Measurements from ENCODE around the gene CD2. TPM values are rescaled to one million over a fixed set of nuclear protein-coding genes. Genes with fewer than 3 reads are reported as not detected.

The CD2 gene
- total RNA-seq, 1 donor from 2014 or later = 1.5 TPM

DNA sequence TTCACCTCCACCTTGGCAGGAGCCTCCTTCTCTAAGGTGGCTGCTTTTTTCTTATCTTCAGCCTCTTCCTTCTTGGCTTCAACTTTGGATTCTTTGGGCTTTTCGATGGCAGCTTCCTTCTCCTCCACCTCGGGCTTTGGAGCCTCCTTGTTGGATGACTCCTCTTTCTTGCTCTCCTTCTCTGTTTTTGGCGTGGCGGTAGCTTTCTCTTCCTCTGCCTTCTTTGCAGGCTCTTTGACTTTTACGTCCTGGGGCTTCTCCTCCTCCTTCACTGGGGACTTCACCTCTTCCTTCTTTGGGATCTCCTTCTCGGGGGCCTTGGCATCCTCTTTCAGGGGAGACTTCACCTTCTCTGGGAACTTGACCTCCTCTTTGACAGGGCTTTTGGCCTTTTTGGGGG, 13.9 kb upstream of the CD2 start:
- Mint-ChIP-seq H3K27me3 (ENCODE audit: insufficient read depth, low read depth) (peaks cover 10% of the 10 kb centered on the region), H3K4me1 (no peaks in the 10 kb centered on the region), H3K4me3 (no peak overlapping the region), H3K9me3 (peaks cover 21% of the 10 kb centered on the region), H3K27ac (no peak overlapping the region), H3K36me3 (peaks cover 3% of the 10 kb centered on the region)
- Histone ChIP-seq H3K9ac (no peak overlapping the region), H3K9me3 (ENCODE audit: low read depth) (no peaks in the 10 kb centered on the region), H3K36me3 (no peaks in the 10 kb centered on the region), H3K27ac (no peak overlapping the region), H3K4me3 (no peak overlapping the region), H3K27me3 (no peaks in the 10 kb centered on the region), H3F3A (ENCODE audit: low read depth) (no peaks in the 10 kb centered on the region), H3K79me2 (ENCODE audit: low read depth) (no peaks in the 10 kb centered on the region), H2AFZ (replicated peaks) (no peak overlapping the region), H3K4me1 (no peaks in the 10 kb centered on the region), H4K20me1 (ENCODE audit: low read depth) (no peaks in the 10 kb centered on the region), H3K4me2 (no peak overlapping the region)
- DNase-seq (ENCODE audit: low spot score) = no peak
- TF ChIP-seq EZH2 (IDR thresholded peaks at IDR 0.05) (no peak), EZH2phosphoT487 (IDR thresholded peaks at IDR 0.05) (no peak)
- TF ChIP-seq, protein P1, sequence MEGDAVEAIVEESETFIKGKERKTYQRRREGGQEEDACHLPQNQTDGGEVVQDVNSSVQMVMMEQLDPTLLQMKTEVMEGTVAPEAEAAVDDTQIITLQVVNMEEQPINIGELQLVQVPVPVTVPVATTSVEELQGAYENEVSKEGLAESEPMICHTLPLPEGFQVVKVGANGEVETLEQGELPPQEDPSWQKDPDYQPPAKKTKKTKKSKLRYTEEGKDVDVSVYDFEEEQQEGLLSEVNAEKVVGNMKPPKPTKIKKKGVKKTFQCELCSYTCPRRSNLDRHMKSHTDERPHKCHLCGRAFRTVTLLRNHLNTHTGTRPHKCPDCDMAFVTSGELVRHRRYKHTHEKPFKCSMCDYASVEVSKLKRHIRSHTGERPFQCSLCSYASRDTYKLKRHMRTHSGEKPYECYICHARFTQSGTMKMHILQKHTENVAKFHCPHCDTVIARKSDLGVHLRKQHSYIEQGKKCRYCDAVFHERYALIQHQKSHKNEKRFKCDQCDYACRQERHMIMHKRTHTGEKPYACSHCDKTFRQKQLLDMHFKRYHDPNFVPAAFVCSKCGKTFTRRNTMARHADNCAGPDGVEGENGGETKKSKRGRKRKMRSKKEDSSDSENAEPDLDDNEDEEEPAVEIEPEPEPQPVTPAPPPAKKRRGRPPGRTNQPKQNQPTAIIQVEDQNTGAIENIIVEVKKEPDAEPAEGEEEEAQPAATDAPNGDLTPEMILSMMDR (IDR thresholded peaks at IDR 0.05) = no peak

DNA sequence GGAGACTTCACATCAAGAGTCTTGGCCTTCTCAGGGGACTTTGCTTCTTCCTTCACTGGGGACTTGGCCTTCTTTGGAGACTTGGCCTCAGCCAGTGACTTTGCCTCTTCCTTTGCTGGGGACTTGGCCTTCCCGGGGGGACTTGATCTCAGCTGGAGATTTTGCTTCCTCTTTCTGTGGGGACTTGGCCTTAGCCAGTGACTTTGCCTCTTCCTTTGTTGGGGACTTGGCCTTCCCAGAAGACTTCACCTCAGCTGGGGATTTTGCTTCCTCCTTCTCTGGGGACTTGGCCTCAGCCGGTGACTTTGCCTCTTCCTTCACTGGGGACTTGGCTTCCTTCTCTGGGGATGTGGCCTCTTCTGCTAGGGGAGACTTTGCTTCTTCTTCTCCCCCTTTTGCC, 13.5 kb upstream of the CD2 start:
- Mint-ChIP-seq H3K27ac (no peak overlapping the region), H3K4me3 (no peak overlapping the region), H3K4me1 (no peaks in the 10 kb centered on the region), H3K27me3 (ENCODE audit: insufficient read depth, low read depth) (peaks cover 10% of the 10 kb centered on the region), H3K9me3 (peaks cover 23% of the 10 kb centered on the region), H3K36me3 (peaks cover 3% of the 10 kb centered on the region)
- Histone ChIP-seq H3K4me1 (no peaks in the 10 kb centered on the region), H4K20me1 (ENCODE audit: low read depth) (no peaks in the 10 kb centered on the region), H3K4me3 (no peak overlapping the region), H3K9ac (no peak overlapping the region), H3K27me3 (no peaks in the 10 kb centered on the region), H2AFZ (replicated peaks) (no peak overlapping the region), H3K36me3 (no peaks in the 10 kb centered on the region), H3F3A (ENCODE audit: low read depth) (no peaks in the 10 kb centered on the region), H3K4me2 (no peak overlapping the region), H3K27ac (no peak overlapping the region), H3K79me2 (ENCODE audit: low read depth) (no peaks in the 10 kb centered on the region), H3K9me3 (ENCODE audit: low read depth) (no peaks in the 10 kb centered on the region)
- TF ChIP-seq EZH2phosphoT487 (IDR thresholded peaks at IDR 0.05) = no peak
- no peak for TF ChIP-seq EZH2 (IDR thresholded peaks at IDR 0.05)
- TF ChIP-seq, protein P1 (IDR thresholded peaks at IDR 0.05) = no peak
- DNase-seq (ENCODE audit: low spot score) = no peak

DNA sequence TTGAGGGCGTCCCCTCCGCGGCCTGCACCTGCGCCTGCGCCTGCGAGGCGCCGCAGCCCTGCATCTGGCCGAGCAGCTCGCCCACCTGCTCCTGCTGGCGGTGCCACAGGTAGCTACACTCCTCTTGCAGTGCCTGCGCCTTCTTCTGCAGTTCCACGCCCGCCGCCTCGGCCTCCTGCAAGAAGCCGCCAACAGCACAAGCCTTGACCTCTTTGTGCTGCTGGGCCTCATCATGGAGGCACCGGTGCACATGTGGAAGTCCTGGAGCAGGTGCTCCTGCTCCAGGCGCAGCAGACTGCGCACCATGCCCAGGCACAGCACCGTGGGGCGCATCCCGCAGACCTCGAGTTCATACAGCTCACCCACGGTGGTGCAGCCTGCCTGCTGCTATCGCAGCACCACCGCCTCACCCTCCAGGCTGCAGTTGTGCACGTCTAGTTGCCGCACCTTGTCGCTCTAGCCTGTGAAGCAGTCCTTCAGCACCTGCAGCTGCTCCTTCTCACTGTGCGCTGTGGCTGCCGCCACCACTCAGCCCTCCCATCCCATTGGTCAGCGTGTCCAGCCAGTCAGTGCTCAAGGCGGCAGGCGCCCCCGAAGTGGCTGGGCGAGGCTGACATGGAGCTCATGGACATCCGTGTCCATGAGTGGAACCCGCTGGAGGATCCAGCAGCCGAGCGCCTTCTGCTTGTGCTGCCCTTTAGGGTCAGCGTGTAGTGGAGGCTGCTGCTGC, 12.2 kb upstream of the CD2 start:
- H2AFZ ChIP-seq (replicated peaks) = no peak overlapping the region
- H3K36me3 Mint-ChIP-seq = peaks cover 3% of the 10 kb centered on the region
- H3K4me3 ChIP-seq = no peak overlapping the region
- no peaks in the 10 kb centered on the region for H4K20me1 ChIP-seq (ENCODE audit: low read depth)
- no peak overlapping the region for H3K9ac ChIP-seq
- no peak overlapping the region for H3K27ac Mint-ChIP-seq
- peaks cover 10% of the 10 kb centered on the region for H3K27me3 Mint-ChIP-seq (ENCODE audit: insufficient read depth, low read depth)
- peaks cover 30% of the 10 kb centered on the region for H3K9me3 Mint-ChIP-seq
- no peak for DNase-seq (ENCODE audit: low spot score)
- H3K79me2 ChIP-seq (ENCODE audit: low read depth) = no peaks in the 10 kb centered on the region
- H3K36me3 ChIP-seq = no peaks in the 10 kb centered on the region
- no peak overlapping the region for H3K4me3 Mint-ChIP-seq
- H3K27me3 ChIP-seq = no peaks in the 10 kb centered on the region
- TF ChIP-seq EZH2phosphoT487 (IDR thresholded peaks at IDR 0.05) (no peak), EZH2 (IDR thresholded peaks at IDR 0.05) (no peak)
- TF ChIP-seq, protein P1 (IDR thresholded peaks at IDR 0.05) = no peak
- no peak overlapping the region for H3K27ac ChIP-seq
- no peaks in the 10 kb centered on the region for H3K9me3 ChIP-seq (ENCODE audit: low read depth)
- no peaks in the 10 kb centered on the region for H3K4me1 Mint-ChIP-seq
- no peaks in the 10 kb centered on the region for H3F3A ChIP-seq (ENCODE audit: low read depth)
- peaks cover 3% of the 10 kb centered on the region for H3K4me1 ChIP-seq
- H3K4me2 ChIP-seq = no peak overlapping the region
